ENCODE data around the gene NECAB3.

NECAB3 gene

GRCh38 chr20:33677991-33678702 is 3.9 kb upstream of the NECAB3 start:
- Mint-ChIP-seq H3K9me3 (no peaks in the 10 kb centered on the region), H3K36me3 (peaks cover 18 to 25% of the 10 kb centered on the region in 2 donors), H3K4me1 (peaks cover 24 to 35% of the 10 kb centered on the region in 2 donors), H3K27me3 (peaks cover 0 to under 1% of the 10 kb centered on the region in 2 donors), H3K4me3 (no peak overlapping the region), H3K27ac (no peak overlapping the region)
- DNase-seq (no peak), ATAC-seq (replicated peaks) (no peak)

- no peak overlapping the region for H3K4me3 Mint-ChIP-seq
- peaks cover 18 to 21% of the 10 kb centered on the region in 2 donors for H3K36me3 Mint-ChIP-seq
- H3K9me3 Mint-ChIP-seq: no peaks in the 10 kb centered on the region
- peaks cover 0 to 6% of the 10 kb centered on the region in 2 donors for H3K27me3 Mint-ChIP-seq
- ATAC-seq (replicated peaks) (no peak), DNase-seq (no peak)
- H3K27ac Mint-ChIP-seq: no peak overlapping the region
- peaks cover 25 to 41% of the 10 kb centered on the region in 2 donors for H3K4me1 Mint-ChIP-seq
Measured at GRCh38 chr20:33676652-33677645, 2.7 kb upstream of the NECAB3 start.

GRCh38 chr20:33676121-33676520 is 1.9 kb upstream of the NECAB3 start:
- Mint-ChIP-seq H3K36me3 (peaks cover 16 to 17% of the 10 kb centered on the region in 2 donors), H3K27me3 (peaks cover 0 to 6% of the 10 kb centered on the region in 2 donors), H3K9me3 (no peaks in the 10 kb centered on the region), H3K4me3 (peak overlapping the region; percentile 21 to 26), H3K27ac (no peak overlapping the region), H3K4me1 (peaks cover 21 to 41% of the 10 kb centered on the region in 2 donors)
- ATAC-seq (replicated peaks): no peak
- no peak for DNase-seq

GRCh38 chr20:33675136-33675959 is 1.1 kb upstream of the NECAB3 start:
- peaks cover 0 to 6% of the 10 kb centered on the region in 2 donors for H3K27me3 Mint-ChIP-seq
- peaks cover 19 to 36% of the 10 kb centered on the region in 2 donors for H3K4me1 Mint-ChIP-seq
- no peak for DNase-seq
- no peak for ATAC-seq (replicated peaks)
- H3K36me3 Mint-ChIP-seq: peaks cover 16% of the 10 kb centered on the region in 2 donors
- peak overlapping the region; percentile 33 for H3K27ac Mint-ChIP-seq
- H3K9me3 Mint-ChIP-seq: no peaks in the 10 kb centered on the region
- peak overlapping the region; percentile 55 to 70 for H3K4me3 Mint-ChIP-seq

GRCh38 chr20:33673410-33674293 is 576 bp downstream of the NECAB3 start:
- Mint-ChIP-seq H3K9me3 (no peaks in the 10 kb centered on the region), H3K36me3 (peaks cover 16% of the 10 kb centered on the region in 2 donors), H3K4me3 (peak overlapping the region; percentile 91), H3K27me3 (peaks cover 0 to 6% of the 10 kb centered on the region in 2 donors), H3K4me1 (peaks cover 15 to 20% of the 10 kb centered on the region in 2 donors), H3K27ac (peak overlapping the region; percentile 88)
- no peak for DNase-seq
- peak; percentile 70 for ATAC-seq (replicated peaks)

- H3K4me3 Mint-ChIP-seq: peak overlapping the region; percentile 91
- H3K9me3 Mint-ChIP-seq: no peaks in the 10 kb centered on the region
- H3K36me3 Mint-ChIP-seq: peaks cover 16% of the 10 kb centered on the region in 2 donors
- peak overlapping the region; percentile 88 for H3K27ac Mint-ChIP-seq
- DNase-seq (no peak), ATAC-seq (replicated peaks) (no peak)
- peaks cover 19 to 20% of the 10 kb centered on the region in 2 donors for H3K4me1 Mint-ChIP-seq
- peaks cover 0 to 6% of the 10 kb centered on the region in 2 donors for H3K27me3 Mint-ChIP-seq
Measured at GRCh38 chr20:33673114-33673409, 1.2 kb downstream of the NECAB3 start.

GRCh38 chr20:33672426-33673113 is 1.7 kb downstream of the NECAB3 start:
- Mint-ChIP-seq H3K36me3 (peaks cover 14 to 16% of the 10 kb centered on the region in 2 donors), H3K4me1 (peaks cover 20 to 21% of the 10 kb centered on the region in 2 donors), H3K9me3 (no peaks in the 10 kb centered on the region), H3K4me3 (peak overlapping the region; percentile 91), H3K27ac (no peak overlapping the region), H3K27me3 (peaks cover 0 to 6% of the 10 kb centered on the region in 2 donors)
- no peak for ATAC-seq (replicated peaks)
- DNase-seq: no peak

- peaks cover 22 to 24% of the 10 kb centered on the region in 2 donors for H3K4me1 Mint-ChIP-seq
- DNase-seq: no peak
- H3K36me3 Mint-ChIP-seq: peaks cover 9 to 10% of the 10 kb centered on the region in 2 donors
- H3K4me3 Mint-ChIP-seq: no peak overlapping the region
- no peaks in the 10 kb centered on the region for H3K9me3 Mint-ChIP-seq
- no peak for ATAC-seq (replicated peaks)
- H3K27ac Mint-ChIP-seq: no peak overlapping the region
- peaks cover 0 to 6% of the 10 kb centered on the region in 2 donors for H3K27me3 Mint-ChIP-seq
Measured at GRCh38 chr20:33671573-33672288, 2.5 kb downstream of the NECAB3 start.

GRCh38 chr20:33670715-33671499 is 3.3 kb downstream of the NECAB3 start:
- Mint-ChIP-seq H3K4me3 (no peak overlapping the region), H3K4me1 (peaks cover 26 to 30% of the 10 kb centered on the region in 2 donors), H3K27ac (no peak overlapping the region), H3K9me3 (no peaks in the 10 kb centered on the region), H3K36me3 (peaks cover 2 to 3% of the 10 kb centered on the region in 2 donors), H3K27me3 (peaks cover 0 to 6% of the 10 kb centered on the region in 2 donors)
- ATAC-seq (replicated peaks): no peak
- no peak for DNase-seq

- no peak for ATAC-seq (replicated peaks)
- Mint-ChIP-seq H3K27ac (no peak overlapping the region), H3K4me1 (peaks cover 25 to 34% of the 10 kb centered on the region in 2 donors)
Measured at GRCh38 chr20:33669873-33670640, 4.2 kb downstream of the NECAB3 start.

GRCh38 chr20:33669224-33669623 is 5.0 kb downstream of the NECAB3 start:
- Mint-ChIP-seq H3K4me3 (no peak overlapping the region), H3K27ac (no peak overlapping the region)
- no peak for DNase-seq

More at GRCh38 chr20:33669873-33670640, 4.2 kb downstream of the NECAB3 start:
- H3K27me3 Mint-ChIP-seq: peaks cover 0 to 6% of the 10 kb centered on the region in 2 donors
- no peak for DNase-seq
- peaks cover 0 to 3% of the 10 kb centered on the region in 2 donors for H3K36me3 Mint-ChIP-seq
- no peak overlapping the region for H3K4me3 Mint-ChIP-seq
- H3K9me3 Mint-ChIP-seq: no peaks in the 10 kb centered on the region

More at GRCh38 chr20:33669224-33669623, 5.0 kb downstream of the NECAB3 start:
- Mint-ChIP-seq H3K9me3 (no peaks in the 10 kb centered on the region), H3K4me1 (peaks cover 30 to 42% of the 10 kb centered on the region in 2 donors), H3K36me3 (peaks cover 0 to 3% of the 10 kb centered on the region in 2 donors), H3K27me3 (peaks cover 0 to 6% of the 10 kb centered on the region in 2 donors)
- ATAC-seq (replicated peaks): no peak

All from stimulated activated naive B cell treated with anti-CD40 and anti-IgM and Interleukin-4, amounts not matched to agents 10 μg/mL and 1 μg/mL and 100 μg/mL, for 72 hours (primary cell).